ENCODE data around the gene ANKRD52.

GRCh38 chr12:56247923-56248322 is 10.3 kb downstream of the ANKRD52 start:
- TF ChIP-seq CTCF (IDR thresholded peaks at IDR 0.05; ENCODE audit: low read depth, low read length, poor library complexity, severe bottlenecking) (no peak), EZH2phosphoT487 (IDR thresholded peaks at IDR 0.05; ENCODE audit: borderline replicate concordance, low read length) (no peak)

Data from DOHH2 (cell line).